ENCODE measurements around the gene TCP11. TPM values are rescaled to one million over a fixed set of nuclear protein-coding genes. Genes with fewer than 3 reads are reported as not detected.

The TCP11 gene
- total RNA-seq, 8 experiments from 2014 or later = 0.22 to 1.2 (median 0.57) TPM; not detected in 4

DNA sequence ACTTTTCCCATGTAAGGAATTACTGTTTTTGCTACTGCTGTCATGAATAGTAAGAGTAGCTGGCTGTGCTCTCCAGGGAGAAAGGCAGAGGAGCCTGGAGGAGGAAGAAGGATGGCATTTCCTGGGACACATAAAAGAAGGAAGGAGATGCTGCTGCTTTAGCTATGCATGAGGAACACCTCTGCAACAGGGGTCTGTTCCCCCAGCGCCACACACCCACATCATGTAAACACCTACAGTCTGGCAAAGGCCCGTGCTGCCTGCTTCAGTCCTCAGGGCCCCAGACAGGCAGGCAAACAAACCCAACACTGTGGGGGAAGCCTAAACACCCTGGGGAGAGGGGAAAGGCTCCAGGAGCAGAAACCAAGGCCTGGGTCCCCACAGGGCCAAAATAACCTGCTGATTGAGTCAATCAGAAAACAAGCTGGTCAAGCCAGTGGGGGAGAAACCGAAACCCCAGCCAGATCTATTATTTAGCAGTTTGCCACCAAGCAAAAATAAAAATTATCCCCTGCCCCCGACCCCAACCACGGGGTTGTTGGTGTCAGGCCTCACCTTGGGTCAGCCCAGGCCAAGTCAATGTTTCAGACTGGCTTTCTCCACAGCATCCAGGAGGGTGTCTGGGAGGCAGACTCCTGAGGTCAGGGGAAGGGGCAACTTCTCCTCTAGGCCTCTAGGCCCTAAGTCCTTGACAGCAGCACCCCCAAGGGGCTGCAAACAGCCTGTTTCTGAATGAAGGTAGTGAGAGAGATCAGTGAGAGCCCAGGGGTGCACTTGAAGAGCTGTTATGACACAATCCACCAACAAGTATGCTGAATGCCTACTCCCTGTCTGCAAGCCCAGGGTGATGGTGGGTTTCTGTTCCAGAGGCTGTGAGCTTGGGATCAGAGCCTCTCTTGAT is 38.0 kb upstream of the TCP11 start:
- in situ Hi-C loops (cut with MboI; ENCODE audit: low pct_unique_long_range_greater_than_20kb in 2 of 9, low sequenced_read_pairs in 9 of 9, unreplicated experiment in 9 of 9) = no loop called here
- Histone ChIP-seq H3K27ac (no peak overlapping the region), H3K4me1 (replicated peaks in 1 of 2) (peaks cover 2 to 4% of the 10 kb centered on the region in 2 donors), H3K4me3 (no peak overlapping the region)
- ATAC-seq (replicated peaks in 6 of 8) = peak in 1 of 8 experiments; percentile 19
- 67 to 100% (median 76%) methylated on average over 1 to 4 of the region's 5 CpGs; no CpG with 5 or more reads in 3 of the 10 experiments for WGBS, 10 experiments

DNA sequence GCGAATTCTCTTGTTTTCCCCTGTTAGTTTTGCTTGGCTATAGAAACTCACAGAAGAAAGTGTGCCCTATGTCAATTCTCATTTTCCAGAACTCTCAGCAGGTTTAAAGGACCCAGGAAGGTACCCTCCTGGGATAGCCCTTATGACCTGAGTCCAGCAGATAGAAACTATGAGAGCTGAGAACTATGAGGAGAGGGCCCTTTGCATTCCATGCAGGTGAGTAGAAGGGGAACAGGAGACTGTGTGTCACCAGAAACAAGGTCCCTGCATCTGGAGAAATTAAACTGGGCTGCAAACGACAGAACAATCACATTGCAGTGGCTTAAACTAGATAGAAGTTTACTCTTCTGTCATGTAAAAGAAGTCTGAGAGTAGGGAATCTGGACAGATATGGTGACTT is 36.9 kb upstream of the TCP11 start:
- H3K4me3 ChIP-seq = no peak overlapping the region
- no peak for ATAC-seq (replicated peaks in 6 of 8)
- in situ Hi-C loops (cut with MboI; ENCODE audit: low pct_unique_long_range_greater_than_20kb in 2 of 9, low sequenced_read_pairs in 9 of 9, unreplicated experiment in 9 of 9) = no loop called here
- peaks cover 2 to 4% of the 10 kb centered on the region in 2 donors for H3K4me1 ChIP-seq (replicated peaks in 1 of 2)
- H3K27ac ChIP-seq = no peak overlapping the region
- 40 to 100% (median 70%) methylated on average over 1 to 2 of the region's 2 CpGs; no CpG with 5 or more reads in 2 of the 10 experiments for WGBS, 10 experiments

DNA sequence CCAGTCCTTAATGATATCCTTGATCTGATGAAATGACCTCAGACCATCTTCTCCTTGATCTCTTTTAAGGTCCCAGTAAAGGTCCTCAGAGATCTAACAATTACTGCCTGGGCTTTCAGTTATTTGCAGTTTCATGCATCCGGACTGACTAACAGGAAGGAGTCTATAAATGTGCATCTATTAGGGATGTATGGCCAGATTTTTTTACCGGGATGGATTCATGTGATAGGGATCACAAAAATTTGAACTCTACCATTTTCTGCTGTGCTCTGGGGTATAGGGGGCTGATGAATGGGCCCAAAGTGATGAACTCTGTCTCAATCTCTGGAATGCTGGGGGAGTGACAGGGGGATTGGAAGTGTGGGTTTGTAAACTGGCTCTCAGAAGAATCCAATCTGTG is 36.5 kb upstream of the TCP11 start:
- no peak overlapping the region for H3K4me3 ChIP-seq
- WGBS, 10 experiments = 0 to 100% (median 76%) methylated on average over 1 to 2 of the region's 2 CpGs; no CpG with 5 or more reads in 2 of the 10 experiments
- no peak for ATAC-seq (replicated peaks in 6 of 8)
- H3K27ac ChIP-seq = no peak overlapping the region
- in situ Hi-C loops (cut with MboI; ENCODE audit: low pct_unique_long_range_greater_than_20kb in 2 of 9, low sequenced_read_pairs in 9 of 9, unreplicated experiment in 9 of 9) = no loop called here
- peaks cover 2 to 4% of the 10 kb centered on the region in 2 donors for H3K4me1 ChIP-seq (replicated peaks in 1 of 2)

DNA sequence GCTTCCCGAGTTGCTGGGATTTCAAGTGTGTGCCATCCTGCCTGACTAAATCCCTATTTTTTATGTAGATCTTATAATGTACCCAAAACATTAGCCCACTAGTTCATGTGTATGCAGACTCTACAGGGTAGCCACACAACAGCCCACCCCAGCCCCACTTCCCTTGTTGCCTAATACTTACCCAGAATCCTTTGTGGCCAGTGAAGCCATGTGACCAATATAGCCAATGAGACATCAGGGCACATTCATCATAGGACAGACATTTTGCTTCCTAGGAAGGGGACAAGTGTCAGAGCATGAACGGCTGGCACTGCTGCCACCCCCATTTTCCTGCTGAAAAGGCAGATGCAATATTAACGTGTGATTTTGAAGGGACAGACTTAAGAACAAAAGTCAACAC is 36.0 kb upstream of the TCP11 start:
- ATAC-seq (replicated peaks in 6 of 8) = no peak

DNA sequence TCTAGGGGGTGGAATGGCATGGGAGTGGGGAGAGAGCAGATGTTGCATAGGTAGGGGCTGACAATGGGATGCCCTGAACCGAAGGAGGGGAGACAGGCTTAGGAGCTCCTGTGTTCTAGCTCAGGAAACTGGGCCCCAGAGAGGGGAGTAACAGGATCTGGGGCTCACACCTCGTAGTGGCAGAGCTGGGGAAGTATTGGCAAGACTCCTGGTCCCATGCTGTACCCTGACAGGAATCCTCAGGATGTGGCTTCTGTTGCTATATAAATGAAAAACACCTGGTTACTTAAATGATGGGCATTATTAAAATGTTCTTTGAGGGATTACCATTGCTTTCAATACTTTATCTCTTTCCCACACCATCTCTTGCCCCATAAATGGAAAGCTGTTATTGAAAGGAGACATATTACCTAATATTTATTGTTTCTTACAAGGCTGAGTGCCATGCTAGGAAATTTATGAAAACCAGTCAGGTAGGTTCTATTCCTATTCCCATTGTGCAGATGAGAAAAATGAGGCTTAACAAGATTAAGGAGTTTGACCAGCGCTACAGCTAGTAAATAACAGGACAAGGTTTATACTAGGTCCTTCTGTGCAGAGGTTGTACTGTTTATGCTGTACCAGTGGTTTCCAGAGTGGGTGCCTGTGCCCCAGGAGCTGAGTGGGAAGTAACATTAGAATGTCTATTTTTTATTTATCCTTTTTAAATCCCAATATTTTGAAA is 35.3 kb upstream of the TCP11 start:
- no peak for ATAC-seq (replicated peaks in 6 of 8)
- WGBS, 10 experiments = 0 to 100% (median 83%) methylated on average over 1 to 3 of the region's 3 CpGs; no CpG with 5 or more reads in 1 of the 10 experiments
- peaks cover 2% of the 10 kb centered on the region in 2 donors for H3K4me1 ChIP-seq (replicated peaks in 1 of 2)
- H3K27ac ChIP-seq = no peak overlapping the region
- H3K4me3 ChIP-seq = no peak overlapping the region
- in situ Hi-C loops (cut with MboI; ENCODE audit: low pct_unique_long_range_greater_than_20kb in 2 of 9, low sequenced_read_pairs in 9 of 9, unreplicated experiment in 9 of 9) = no loop called here

More for the DNA sequence above, 36.0 kb upstream of the TCP11 start:
- Histone ChIP-seq H3K27ac (no peak overlapping the region), H3K4me3 (no peak overlapping the region), H3K4me1 (replicated peaks in 1 of 2) (peaks cover 2 to 4% of the 10 kb centered on the region in 2 donors)
- in situ Hi-C loops (cut with MboI; ENCODE audit: low pct_unique_long_range_greater_than_20kb in 2 of 9, low sequenced_read_pairs in 9 of 9, unreplicated experiment in 9 of 9) = no loop called here
- 20 to 100% (median 82%) methylated on average over 1 to 3 of the region's 3 CpGs; no CpG with 5 or more reads in 1 of the 10 experiments for WGBS, 10 experiments

DNA sequence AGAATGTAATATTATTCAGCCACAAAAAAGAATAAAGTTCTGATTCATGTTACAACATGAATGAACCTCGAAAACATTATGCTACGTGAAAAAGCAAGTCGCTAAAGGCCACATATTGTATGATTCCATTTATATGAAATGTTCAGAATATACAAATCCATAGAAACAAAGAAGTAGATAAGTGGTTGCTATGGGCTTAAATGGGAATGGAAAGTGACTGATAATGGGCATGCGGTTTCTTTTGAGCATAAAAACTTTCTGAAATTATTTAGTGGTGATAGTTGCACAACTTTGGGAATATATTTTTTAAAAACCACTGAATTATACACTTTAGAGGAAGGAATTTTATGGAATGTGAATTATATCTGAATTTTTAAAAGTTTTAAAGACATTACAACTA is 33.4 kb upstream of the TCP11 start:
- in situ Hi-C loops (cut with MboI; ENCODE audit: low pct_unique_long_range_greater_than_20kb in 2 of 9, low sequenced_read_pairs in 9 of 9, unreplicated experiment in 9 of 9) = no loop called here
- Histone ChIP-seq H3K4me3 (no peak overlapping the region), H3K4me1 (replicated peaks in 1 of 2) (peaks cover 2% of the 10 kb centered on the region in 2 donors), H3K27ac (no peak overlapping the region)
- peak in 1 of 8 experiments; percentile 15 for ATAC-seq (replicated peaks in 6 of 8)
- 6 to 100% (median 95%) methylated on average over 1 to 4 of the region's 4 CpGs for WGBS, 10 experiments

DNA sequence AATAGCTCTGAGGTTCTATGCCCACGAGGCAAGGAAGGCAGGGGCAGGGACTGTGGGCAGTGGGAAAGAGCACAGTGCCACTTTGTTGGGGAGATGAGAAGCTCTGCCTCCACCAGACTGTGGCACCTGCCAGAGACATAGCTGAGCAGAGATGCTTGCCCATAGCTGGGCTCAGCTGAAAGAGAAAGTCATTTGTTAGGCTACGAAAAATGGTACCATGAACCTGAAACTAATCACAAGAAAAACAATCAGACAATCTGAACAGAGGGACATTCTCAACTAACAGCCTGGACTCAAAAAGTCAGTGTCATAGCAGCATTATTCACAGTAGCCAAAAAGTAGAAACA is 32.9 kb upstream of the TCP11 start:
- WGBS, 10 experiments = 20 to 100% (median 80%) methylated on average over 1 to 2 of the region's 2 CpGs; no CpG with 5 or more reads in 5 of the 10 experiments
- peak in 2 of 8 experiments; percentile 17 to 35 for ATAC-seq (replicated peaks in 6 of 8)
- peaks cover under 1 to 2% of the 10 kb centered on the region in 2 donors for H3K4me1 ChIP-seq (replicated peaks in 1 of 2)
- H3K27ac ChIP-seq = no peak overlapping the region
- in situ Hi-C loops (cut with MboI; ENCODE audit: low pct_unique_long_range_greater_than_20kb in 2 of 9, low sequenced_read_pairs in 9 of 9, unreplicated experiment in 9 of 9) = no loop called here
- no peak overlapping the region for H3K4me3 ChIP-seq

DNA sequence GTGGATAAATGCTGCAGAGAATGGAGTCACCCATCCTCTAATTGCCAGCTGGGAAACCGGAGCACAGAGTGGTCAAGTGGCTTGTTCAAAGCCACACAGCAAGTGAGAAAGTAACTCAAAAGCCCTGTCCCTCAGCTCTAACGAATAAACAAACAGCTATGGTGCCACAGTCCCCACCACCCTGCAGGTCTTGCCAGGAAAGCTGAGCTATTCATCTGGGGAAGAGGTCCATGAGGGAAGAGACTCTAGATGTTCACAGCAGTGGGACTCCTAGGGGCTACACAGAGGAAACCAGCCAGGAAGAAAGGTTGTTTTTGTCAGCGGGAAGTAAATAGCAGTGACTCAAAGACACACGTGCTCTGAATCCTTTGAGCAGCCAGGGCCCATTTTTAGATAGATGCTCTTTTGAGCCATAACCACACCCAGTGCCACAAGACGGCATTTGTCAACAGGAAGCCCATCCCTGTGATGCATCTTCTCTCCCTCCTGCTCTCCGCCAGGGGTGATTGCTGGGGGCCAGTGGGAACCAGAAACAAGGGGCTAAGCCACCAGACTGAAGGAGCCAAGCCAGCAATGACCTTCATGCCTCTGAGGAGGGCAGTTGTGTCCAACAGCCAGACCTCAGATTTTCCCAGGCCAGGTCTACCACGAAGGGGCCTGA is 32.4 kb upstream of the TCP11 start:
- Histone ChIP-seq H3K4me1 (replicated peaks in 1 of 2) (peaks cover 5% of the 10 kb centered on the region in 2 donors), H3K27ac (no peak overlapping the region), H3K4me3 (no peak overlapping the region)
- WGBS, 10 experiments = 15 to 84% (median 60%) methylated on average over 1 to 6 of the region's 7 CpGs; no CpG with 5 or more reads in 4 of the 10 experiments
- in situ Hi-C loops (cut with MboI; ENCODE audit: low pct_unique_long_range_greater_than_20kb in 2 of 9, low sequenced_read_pairs in 9 of 9, unreplicated experiment in 9 of 9) = no loop called here
- ATAC-seq (replicated peaks in 6 of 8) = peak in 5 of 8 experiments; percentile 10 to 88 (median 59)

DNA sequence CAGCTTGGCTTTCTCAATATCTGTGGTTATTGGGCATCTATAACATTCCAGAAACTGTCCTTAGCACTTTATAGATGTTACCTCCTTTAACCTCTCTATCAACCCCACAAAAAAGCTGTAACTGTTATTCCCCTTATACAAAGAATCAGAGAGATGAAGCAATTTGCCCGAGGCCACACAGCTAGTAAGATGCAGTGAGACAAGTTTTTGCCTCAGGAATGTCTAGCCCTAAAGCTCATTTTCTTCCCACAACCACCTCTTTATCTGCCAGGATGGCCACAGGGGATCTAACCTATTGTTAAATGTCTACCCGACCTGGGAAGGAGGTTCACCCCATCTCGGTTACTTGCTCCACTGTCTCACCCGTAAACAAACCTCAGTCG is 31.9 kb upstream of the TCP11 start:
- Histone ChIP-seq H3K4me3 (no peak overlapping the region), H3K4me1 (replicated peaks in 1 of 2) (peaks cover 5 to 10% of the 10 kb centered on the region in 2 donors), H3K27ac (no peak overlapping the region)
- ATAC-seq (replicated peaks in 6 of 8) = no peak
- in situ Hi-C loops (cut with MboI; ENCODE audit: low pct_unique_long_range_greater_than_20kb in 2 of 9, low sequenced_read_pairs in 9 of 9, unreplicated experiment in 9 of 9) = no loop called here
- WGBS, 10 experiments = 58 to 100% (median 76%) methylated on average over 2 to 5 of the region's 5 CpGs; no CpG with 5 or more reads in 4 of the 10 experiments

DNA sequence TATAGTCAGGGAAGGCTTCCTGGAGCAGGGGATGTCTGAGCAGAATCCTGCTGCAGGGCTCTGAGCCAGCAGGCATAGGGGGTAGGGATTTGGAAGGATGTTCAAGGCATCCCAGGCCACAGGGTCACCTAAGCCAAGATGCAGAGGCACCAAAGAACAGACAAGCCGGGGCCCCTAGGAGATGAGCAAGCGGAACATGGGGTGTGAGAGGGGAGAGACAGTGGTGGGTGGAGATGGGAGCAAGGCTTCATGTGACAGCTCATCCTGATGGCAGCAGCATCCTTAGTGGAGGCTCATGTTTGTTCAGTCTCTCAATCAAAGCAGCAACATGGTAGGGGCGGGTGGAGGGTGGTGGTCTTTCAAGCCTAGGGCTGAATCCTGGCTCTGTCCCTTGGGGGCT is 29.8 kb upstream of the TCP11 start:
- no peak for ATAC-seq (replicated peaks in 6 of 8)
- 93 to 100% (median 100%) methylated on average over 1 to 3 of the region's 3 CpGs; no CpG with 5 or more reads in 6 of the 10 experiments for WGBS, 10 experiments

DNA sequence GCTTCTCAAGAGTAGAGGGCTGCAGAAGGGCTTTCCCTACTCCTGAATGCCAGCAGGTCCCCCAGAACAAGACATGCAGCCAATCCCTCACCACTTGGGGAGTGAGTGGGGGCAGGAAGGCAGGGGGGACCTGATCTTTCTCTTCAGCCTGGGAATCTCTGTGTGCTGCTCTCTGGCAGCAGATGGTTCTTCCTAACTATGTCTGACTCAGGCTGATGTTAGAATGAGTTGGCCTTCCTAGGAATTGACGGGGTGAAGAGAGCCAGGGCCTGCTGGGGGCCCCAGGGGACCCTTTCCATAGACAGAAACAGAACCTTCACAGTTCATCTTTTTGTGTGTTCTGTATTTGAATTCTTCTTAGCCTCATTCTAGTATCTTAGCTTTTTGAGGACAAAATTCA is 29.0 kb upstream of the TCP11 start:
- ATAC-seq (replicated peaks in 6 of 8) = no peak
- peaks cover 5 to 14% of the 10 kb centered on the region in 2 donors for H3K4me1 ChIP-seq (replicated peaks in 1 of 2)

More for the DNA sequence above, 29.8 kb upstream of the TCP11 start:
- in situ Hi-C loops (cut with MboI; ENCODE audit: low pct_unique_long_range_greater_than_20kb in 2 of 9, low sequenced_read_pairs in 9 of 9, unreplicated experiment in 9 of 9) = no loop called here
- Histone ChIP-seq H3K27ac (no peak overlapping the region), H3K4me1 (replicated peaks in 1 of 2) (peaks cover 5 to 14% of the 10 kb centered on the region in 2 donors), H3K4me3 (no peak overlapping the region)

DNA sequence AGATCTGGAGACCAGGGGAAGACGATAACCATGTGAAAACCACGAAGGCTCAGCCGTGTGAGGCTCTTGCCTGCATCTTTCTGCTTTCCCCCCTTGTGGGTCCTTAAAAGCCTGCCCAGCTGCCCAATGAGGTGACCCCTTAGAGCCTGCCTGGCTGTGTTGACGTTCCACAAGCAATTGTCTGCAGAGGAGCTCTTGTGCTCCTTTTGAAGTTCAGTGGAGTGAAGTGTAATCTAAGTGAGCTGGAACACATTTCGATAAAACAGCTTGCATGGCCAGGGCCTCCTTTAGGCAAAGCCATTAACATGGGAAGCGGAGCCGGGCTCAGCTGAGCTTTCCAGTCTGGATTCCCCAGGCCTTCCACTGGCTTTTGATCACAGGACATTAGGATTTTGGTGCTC is 27.3 kb upstream of the TCP11 start:
- WGBS, 10 experiments = 0 to 87% (median 21%) methylated on average over 2 to 5 of the region's 7 CpGs; no CpG with 5 or more reads in 1 of the 10 experiments
- in situ Hi-C loops (cut with MboI; ENCODE audit: low pct_unique_long_range_greater_than_20kb in 2 of 9, low sequenced_read_pairs in 9 of 9, unreplicated experiment in 9 of 9) = no loop called here
- no peak overlapping the region for H3K27ac ChIP-seq
- peak in 4 of 8 experiments; percentile 78 to 96 (median 93) for ATAC-seq (replicated peaks in 6 of 8)
- no peak overlapping the region for H3K4me3 ChIP-seq
- H3K4me1 ChIP-seq (replicated peaks in 1 of 2) = peaks cover 5 to 14% of the 10 kb centered on the region in 2 donors

More for the DNA sequence above, 29.0 kb upstream of the TCP11 start:
- no peak overlapping the region for H3K27ac ChIP-seq
- in situ Hi-C loops (cut with MboI; ENCODE audit: low pct_unique_long_range_greater_than_20kb in 2 of 9, low sequenced_read_pairs in 9 of 9, unreplicated experiment in 9 of 9) = no loop called here
- no peak overlapping the region for H3K4me3 ChIP-seq
- 0 to 100% (median 74%) methylated on average over 1 of the region's 1 CpG; no CpG with 5 or more reads in 4 of the 10 experiments for WGBS, 10 experiments

DNA sequence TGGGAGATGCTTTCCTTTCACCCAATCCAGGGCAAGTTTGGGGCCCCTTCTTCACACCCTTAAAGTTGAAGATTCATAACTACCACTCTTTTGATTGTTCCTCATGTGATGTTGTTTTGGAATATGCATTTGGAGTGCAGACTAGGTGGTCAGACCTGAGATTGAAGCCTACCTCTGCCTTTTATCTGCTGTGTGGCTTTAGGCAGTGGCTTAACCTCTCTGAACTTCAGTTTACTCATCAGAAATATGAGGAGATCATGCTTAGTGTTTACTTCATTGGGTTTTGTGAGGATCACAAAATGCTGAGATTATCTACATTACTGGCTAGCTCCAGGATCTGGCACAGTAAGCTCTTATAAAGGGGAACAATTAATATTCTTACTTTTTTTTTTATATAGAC is 26.4 kb upstream of the TCP11 start:
- Histone ChIP-seq H3K4me3 (no peak overlapping the region), H3K4me1 (replicated peaks in 1 of 2) (peaks cover 5 to 14% of the 10 kb centered on the region in 2 donors), H3K27ac (no peak overlapping the region)
- in situ Hi-C loops (cut with MboI; ENCODE audit: low pct_unique_long_range_greater_than_20kb in 2 of 9, low sequenced_read_pairs in 9 of 9, unreplicated experiment in 9 of 9) = no loop called here
- ATAC-seq (replicated peaks in 6 of 8) = no peak

Data from motor neuron (in vitro differentiated cells).